Measurements from ENCODE around the gene HOXD4.

- TF ChIP-seq TAF1 (IDR thresholded peaks at IDR 0.05; ENCODE audit: low read depth), result no peak
- peak; percentile 22 for TF ChIP-seq EZH2 (IDR thresholded peaks at IDR 0.05; ENCODE audit: borderline replicate concordance, insufficient read depth, low read length, poor library complexity, severe bottlenecking)
- TF ChIP-seq REST (IDR thresholded peaks at IDR 0.05; ENCODE audit: borderline replicate concordance), result no peak
- no peak for TF ChIP-seq CTCF (IDR thresholded peaks at IDR 0.05; ENCODE audit: poor library complexity, severe bottlenecking)
- no peak for TF ChIP-seq RAD21 (conservative IDR thresholded peaks at IDR 0.05)
- TF ChIP-seq MXI1 (conservative IDR thresholded peaks at IDR 0.05; ENCODE audit: poor library complexity, severe bottlenecking), result no peak
These were observed 37.7 kb downstream of the HOXD4 start for GRCh38 chr2:176188774-176189680.
